Stimulated activated naive CD8-positive, alpha-beta T cell treated with anti-CD3 and anti-CD28 coated beads, Interleukin-15, Interleukin-2, amounts not matched to agents 100 ng/mL and 50 ng/mL, for 24 hours (primary cell): ENCODE measurements around the gene RRAGC.
A peak's percentile ranks its signal among the peaks of the same experiment; 100 is the strongest.
"Not testable (repeated sequence)": the region's sequence is repeated elsewhere in the genome, so short reads cannot be mapped to it uniquely, and the experiment has no call there.

Source experiments
- H3K27ac Mint-ChIP-seq: one replicate; pipeline ENCODE4 v1.8.0; 2021; ENCODE audit warnings: mild to moderate bottlenecking, mixed read lengths
- H3K27me3 Mint-ChIP-seq: one replicate; pipeline ENCODE4 v1.8.0; 2021; ENCODE audit warnings: mixed read lengths
- H3K36me3 Mint-ChIP-seq: one replicate; pipeline ENCODE4 v1.8.0; 2021; ENCODE audit warnings: low read depth, mixed read lengths
- H3K4me1 Mint-ChIP-seq: one replicate; pipeline ENCODE4 v1.8.0; 2021; ENCODE audit warnings: low read depth, mixed read lengths
- H3K4me3 Mint-ChIP-seq: one replicate; pipeline ENCODE4 v1.8.0; 2021; ENCODE audit warnings: mild to moderate bottlenecking, mixed read lengths
- H3K9me3 Mint-ChIP-seq: one replicate; pipeline ENCODE4 v1.8.0; 2021; ENCODE audit warnings: mixed read lengths

RRAGC gene

GRCh38 chr1:38814984-38815464 is 44.5 kb downstream of the RRAGC start:
- Mint-ChIP-seq H3K9me3 (no peaks in the 10 kb centered on the region), H3K4me3 (no peak overlapping the region), H3K27me3 (peaks cover 88% of the 10 kb centered on the region), H3K4me1 (peaks cover 6% of the 10 kb centered on the region), H3K36me3 (no peaks in the 10 kb centered on the region), H3K27ac (no peak overlapping the region)

GRCh38 chr1:38814444-38814983 is 45.1 kb downstream of the RRAGC start:
- H3K36me3 Mint-ChIP-seq = no peaks in the 10 kb centered on the region
- H3K9me3 Mint-ChIP-seq = no peaks in the 10 kb centered on the region
- no peak overlapping the region for H3K4me3 Mint-ChIP-seq
- H3K4me1 Mint-ChIP-seq = peaks cover 6% of the 10 kb centered on the region
- H3K27ac Mint-ChIP-seq = peak overlapping the region; percentile 37
- H3K27me3 Mint-ChIP-seq = peaks cover 84% of the 10 kb centered on the region

- H3K4me1 Mint-ChIP-seq = peaks cover 6% of the 10 kb centered on the region
- no peak overlapping the region for H3K4me3 Mint-ChIP-seq
- H3K27ac Mint-ChIP-seq = no peak overlapping the region
- H3K27me3 Mint-ChIP-seq = peaks cover 86% of the 10 kb centered on the region
- H3K36me3 Mint-ChIP-seq = no peaks in the 10 kb centered on the region
- H3K9me3 Mint-ChIP-seq = no peaks in the 10 kb centered on the region
These were observed 46.6 kb downstream of the RRAGC start for GRCh38 chr1:38812981-38813380.

GRCh38 chr1:38811466-38811865 is 48.1 kb downstream of the RRAGC start:
- H3K4me3 Mint-ChIP-seq, H3K36me3 Mint-ChIP-seq, H3K9me3 Mint-ChIP-seq, H3K4me1 Mint-ChIP-seq, H3K27ac Mint-ChIP-seq: not testable (repeated sequence)
- H3K27me3 Mint-ChIP-seq = peaks cover 85% of the 10 kb centered on the region

- H3K9me3 Mint-ChIP-seq = no peaks in the 10 kb centered on the region
- no peaks in the 10 kb centered on the region for H3K36me3 Mint-ChIP-seq
- peaks cover 5% of the 10 kb centered on the region for H3K4me1 Mint-ChIP-seq
- no peak overlapping the region for H3K27ac Mint-ChIP-seq
- H3K4me3 Mint-ChIP-seq = no peak overlapping the region
- H3K27me3 Mint-ChIP-seq = peaks cover 76% of the 10 kb centered on the region
These were observed 53.5 kb downstream of the RRAGC start for GRCh38 chr1:38806090-38806489.

- Mint-ChIP-seq H3K27me3 (peaks cover 70% of the 10 kb centered on the region), H3K36me3 (no peaks in the 10 kb centered on the region), H3K27ac (no peak overlapping the region), H3K4me1 (peaks cover 5% of the 10 kb centered on the region), H3K9me3 (no peaks in the 10 kb centered on the region), H3K4me3 (no peak overlapping the region)
These were observed 54.5 kb downstream of the RRAGC start for GRCh38 chr1:38805036-38805435.

- Mint-ChIP-seq H3K27me3 (peaks cover 69% of the 10 kb centered on the region), H3K36me3 (no peaks in the 10 kb centered on the region), H3K27ac (no peak overlapping the region), H3K4me3 (peak overlapping the region; percentile 42), H3K4me1 (peaks cover 5% of the 10 kb centered on the region), H3K9me3 (no peaks in the 10 kb centered on the region)
These were observed 55.3 kb downstream of the RRAGC start for GRCh38 chr1:38804062-38804886.

- Mint-ChIP-seq H3K27ac (no peak overlapping the region), H3K9me3 (no peaks in the 10 kb centered on the region), H3K36me3 (no peaks in the 10 kb centered on the region), H3K4me3 (peak overlapping the region; percentile 42), H3K27me3 (peaks cover 68% of the 10 kb centered on the region), H3K4me1 (peaks cover 5% of the 10 kb centered on the region)
These were observed 55.9 kb downstream of the RRAGC start for GRCh38 chr1:38803647-38804046.

- H3K4me3 Mint-ChIP-seq = no peak overlapping the region
- H3K4me1 Mint-ChIP-seq = peaks cover 5% of the 10 kb centered on the region
- H3K27me3 Mint-ChIP-seq = peaks cover 54% of the 10 kb centered on the region
- H3K9me3 Mint-ChIP-seq = no peaks in the 10 kb centered on the region
- H3K36me3 Mint-ChIP-seq = no peaks in the 10 kb centered on the region
- H3K27ac Mint-ChIP-seq = no peak overlapping the region
These were observed 58.6 kb downstream of the RRAGC start for GRCh38 chr1:38800720-38801671.

- peaks cover 4% of the 10 kb centered on the region for H3K9me3 Mint-ChIP-seq
- H3K4me3 Mint-ChIP-seq = no peak overlapping the region
- H3K4me1 Mint-ChIP-seq = no peaks in the 10 kb centered on the region
- H3K36me3 Mint-ChIP-seq = no peaks in the 10 kb centered on the region
- peaks cover 35% of the 10 kb centered on the region for H3K27me3 Mint-ChIP-seq
- no peak overlapping the region for H3K27ac Mint-ChIP-seq
These were observed 66.3 kb downstream of the RRAGC start for GRCh38 chr1:38793299-38793698.

- Mint-ChIP-seq H3K4me3 (no peak overlapping the region), H3K4me1 (no peaks in the 10 kb centered on the region), H3K27me3 (peaks cover 33% of the 10 kb centered on the region), H3K9me3 (peaks cover 4% of the 10 kb centered on the region), H3K27ac (no peak overlapping the region), H3K36me3 (no peaks in the 10 kb centered on the region)
These were observed 67.7 kb downstream of the RRAGC start for GRCh38 chr1:38791892-38792291.

GRCh38 chr1:38791164-38791515 is 68.4 kb downstream of the RRAGC start:
- Mint-ChIP-seq H3K4me3 (no peak overlapping the region), H3K4me1 (no peaks in the 10 kb centered on the region), H3K27me3 (peaks cover 38% of the 10 kb centered on the region), H3K9me3 (peaks cover 4% of the 10 kb centered on the region), H3K36me3 (no peaks in the 10 kb centered on the region), H3K27ac (no peak overlapping the region)

GRCh38 chr1:38790422-38791163 is 69.0 kb downstream of the RRAGC start:
- peaks cover 4% of the 10 kb centered on the region for H3K9me3 Mint-ChIP-seq
- H3K36me3 Mint-ChIP-seq = no peaks in the 10 kb centered on the region
- H3K27ac Mint-ChIP-seq = no peak overlapping the region
- H3K4me3 Mint-ChIP-seq = no peak overlapping the region
- no peaks in the 10 kb centered on the region for H3K4me1 Mint-ChIP-seq
- H3K27me3 Mint-ChIP-seq = peaks cover 43% of the 10 kb centered on the region

GRCh38 chr1:38789498-38790169 is 69.9 kb downstream of the RRAGC start:
- Mint-ChIP-seq H3K27me3 (peaks cover 43% of the 10 kb centered on the region), H3K4me3 (no peak overlapping the region), H3K36me3 (no peaks in the 10 kb centered on the region), H3K4me1 (no peaks in the 10 kb centered on the region), H3K9me3 (peaks cover 4% of the 10 kb centered on the region), H3K27ac (no peak overlapping the region)
